Stimulated activated CD4-positive, alpha-beta T cell treated with anti-CD3 and anti-CD28 coated beads, Interleukin-2, amount 100 ng/mL, for 48 hours (primary cell): Measurements from ENCODE around the gene PXK.
"Not testable (repeated sequence)": the region's sequence is repeated elsewhere in the genome, so short reads cannot be mapped to it uniquely, and the experiment has no call there.

ENCODE experiments used
- DNase-seq, 2 donors: peaks; one replicate each; pipeline ENCODE4 v3.0.0-alpha.2; 2020

The PXK gene

GRCh38 chr3:58323529-58324390, 8.9 kb upstream of the PXK start:
- no peak for DNase-seq

- DNase-seq, result no peak
Observed at GRCh38 chr3:58324391-58325390, 8.0 kb upstream of the PXK start.

GRCh38 chr3:58325525-58325992, 7.1 kb upstream of the PXK start:
- no peak for DNase-seq

- no peak for DNase-seq
Observed at GRCh38 chr3:58326267-58326900, 6.3 kb upstream of the PXK start.

GRCh38 chr3:58329150-58329921, 3.4 kb upstream of the PXK start:
- DNase-seq, result no peak

- no peak for DNase-seq
Observed at GRCh38 chr3:58329922-58330413, 2.7 kb upstream of the PXK start.

- no peak for DNase-seq
Observed at GRCh38 chr3:58331593-58332152, 1.0 kb upstream of the PXK start.

GRCh38 chr3:58333206-58334012, 717 bp downstream of the PXK start:
- DNase-seq, result peak in 1 of 2 donors; percentile 24

- no peak for DNase-seq
Observed at GRCh38 chr3:58334013-58334321, 1.3 kb downstream of the PXK start.

- DNase-seq, result no peak
Observed at GRCh38 chr3:58334506-58334884, 1.8 kb downstream of the PXK start.

- no peak for DNase-seq
Observed at GRCh38 chr3:58335652-58335947, 2.9 kb downstream of the PXK start.

GRCh38 chr3:58336135-58336882, 3.6 kb downstream of the PXK start:
- DNase-seq, result no peak

GRCh38 chr3:58337190-58337589, 4.5 kb downstream of the PXK start:
- no peak for DNase-seq

- not testable (repeated sequence) for DNase-seq
Observed at GRCh38 chr3:58339146-58339545, 6.5 kb downstream of the PXK start.

- DNase-seq, result no peak
Observed at GRCh38 chr3:58340594-58341244, 8.0 kb downstream of the PXK start.

- DNase-seq, result no peak
Observed at GRCh38 chr3:58341376-58341775, 8.7 kb downstream of the PXK start.

- no peak for DNase-seq
Observed at GRCh38 chr3:58342676-58343075, 10.0 kb downstream of the PXK start.

- DNase-seq, result no peak
Observed at GRCh38 chr3:58345457-58345856, 12.8 kb downstream of the PXK start.

GRCh38 chr3:58346368-58346767, 13.7 kb downstream of the PXK start:
- DNase-seq, result no peak

GRCh38 chr3:58347984-58348383, 15.3 kb downstream of the PXK start:
- DNase-seq, result no peak
